VCaP (cell line): ENCODE data around the gene WNT6.

ENCODE experiments used
- H3K27ac ChIP-seq: fragments of 450-650 bp; 2 replicates; pipeline ENCODE4 v1.5.1; 2017
- CTCF ChIP-seq: fragments of 450-650 bp; conservative IDR thresholded peaks from 2 replicates; pipeline ENCODE4 v1.5.1; 2017; ENCODE audit warnings: mild to moderate bottlenecking, moderate library complexity

Gene WNT6

DNA sequence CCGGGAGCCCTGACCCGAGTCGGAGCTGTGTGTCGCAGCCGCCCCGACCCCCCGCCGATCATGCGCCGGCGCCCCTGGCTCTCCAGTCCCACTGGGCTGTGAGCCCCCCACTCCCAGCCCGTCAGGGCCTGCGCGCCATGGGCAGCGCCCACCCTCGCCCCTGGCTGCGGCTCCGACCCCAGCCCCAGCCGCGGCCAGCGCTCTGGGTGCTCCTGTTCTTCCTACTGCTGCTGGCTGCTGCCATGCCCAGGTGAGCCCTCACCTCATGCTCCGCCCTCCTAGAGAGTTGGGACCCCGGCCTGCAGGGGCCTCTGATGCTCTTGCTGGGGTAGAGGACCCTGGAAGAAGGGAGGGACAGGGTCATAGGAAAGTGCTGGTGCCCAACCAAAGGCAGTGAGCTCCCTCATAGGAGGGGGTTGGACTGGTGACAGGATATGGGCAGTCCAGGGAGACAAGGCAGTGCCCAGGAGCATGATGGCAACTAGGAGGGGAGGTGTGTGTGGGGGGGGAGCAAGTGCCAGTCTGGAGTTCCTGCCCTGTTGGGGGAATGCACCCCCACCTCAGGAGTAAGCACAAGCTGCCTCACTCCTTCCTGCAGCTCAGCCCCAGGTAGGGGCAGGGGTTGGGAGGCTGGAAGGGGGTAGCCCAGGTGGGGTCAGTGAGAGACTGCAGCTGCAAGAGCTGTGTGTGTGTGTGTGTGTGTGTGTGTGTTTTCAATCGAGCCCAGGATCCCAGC lies 21.4 kb downstream of the WNT6 start:
- H3K27ac ChIP-seq, result peak overlapping the region; percentile 29; the same call in 1 of the 2 replicates
- no peak for TF ChIP-seq CTCF

DNA sequence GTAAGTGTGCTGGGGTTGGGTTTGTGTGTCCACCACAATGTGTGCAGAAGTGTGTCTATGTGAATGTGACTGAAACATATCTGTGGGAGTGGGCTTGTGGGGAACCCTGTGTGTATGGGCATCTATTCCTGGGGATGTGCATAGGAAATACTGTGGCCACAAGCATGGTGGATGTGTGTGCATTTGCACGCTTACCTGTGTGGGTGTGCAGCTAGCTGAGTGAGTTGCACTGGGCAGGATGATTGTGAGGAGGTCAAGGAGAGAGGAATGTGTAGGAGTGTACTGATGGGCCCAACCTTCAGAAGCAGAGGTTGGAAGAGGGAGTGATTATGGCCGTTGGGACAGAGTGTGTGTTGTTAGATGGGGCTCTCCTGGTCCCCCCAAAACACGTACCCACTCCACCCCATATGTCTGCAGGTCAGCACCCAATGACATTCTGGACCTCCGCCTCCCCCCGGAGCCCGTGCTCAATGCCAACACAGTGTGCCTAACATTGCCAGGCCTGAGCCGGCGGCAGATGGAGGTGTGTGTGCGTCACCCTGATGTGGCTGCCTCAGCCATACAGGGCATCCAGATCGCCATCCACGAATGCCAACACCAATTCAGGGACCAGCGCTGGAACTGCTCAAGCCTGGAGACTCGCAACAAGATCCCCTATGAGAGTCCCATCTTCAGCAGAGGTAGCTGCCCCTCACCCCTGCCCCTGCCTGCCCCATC lies 22.3 kb downstream of the WNT6 start:
- H3K27ac ChIP-seq, result no peak overlapping the region

DNA sequence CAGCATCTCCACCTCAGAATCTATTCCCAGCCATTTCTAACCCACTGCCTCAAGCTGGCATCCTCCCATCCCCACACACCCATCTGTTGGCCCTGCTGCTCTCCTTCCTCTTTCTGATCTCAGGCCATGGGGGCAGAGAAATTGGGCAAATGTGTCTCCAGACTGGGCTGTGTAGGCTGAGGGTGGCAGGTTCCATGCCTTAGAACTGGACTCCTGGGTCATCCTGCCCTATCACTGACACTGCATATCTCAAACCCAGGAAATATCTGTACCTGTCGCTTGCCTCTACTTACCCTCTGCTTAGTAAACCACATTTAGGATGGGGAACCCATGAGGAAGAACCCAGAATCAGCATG lies 22.8 kb downstream of the WNT6 start:
- no peak for TF ChIP-seq CTCF

More for the DNA sequence above, 22.3 kb downstream of the WNT6 start:
- no peak for TF ChIP-seq CTCF

DNA sequence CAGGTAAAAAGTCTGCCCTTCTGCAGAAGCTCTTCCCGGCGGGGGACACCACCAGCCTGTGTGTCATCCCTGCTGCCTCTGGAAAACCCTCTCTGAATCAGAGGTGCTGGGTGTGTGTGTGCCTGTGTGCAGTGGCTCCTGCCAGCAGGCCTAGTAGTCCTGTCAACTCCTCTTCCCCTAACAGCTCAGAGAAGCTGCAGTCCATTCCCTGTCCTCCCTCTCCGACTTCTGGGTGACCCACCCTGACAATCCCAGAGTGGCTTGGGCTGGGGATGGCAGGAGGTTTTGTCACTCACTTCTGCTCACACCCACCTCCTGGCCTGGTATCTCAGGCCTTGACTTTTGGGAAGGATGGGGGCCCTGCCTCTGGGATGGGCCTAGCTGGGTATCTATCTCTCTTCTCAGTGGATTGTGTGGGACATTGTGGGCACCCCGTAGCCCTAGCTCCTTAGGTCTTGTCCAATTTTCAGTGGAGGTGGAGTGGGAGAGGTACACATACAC lies 23.3 kb downstream of the WNT6 start:
- H3K27ac ChIP-seq, result no peak overlapping the region
- TF ChIP-seq CTCF, result no peak

More for the DNA sequence above, 22.8 kb downstream of the WNT6 start:
- H3K27ac ChIP-seq, result no peak overlapping the region

DNA sequence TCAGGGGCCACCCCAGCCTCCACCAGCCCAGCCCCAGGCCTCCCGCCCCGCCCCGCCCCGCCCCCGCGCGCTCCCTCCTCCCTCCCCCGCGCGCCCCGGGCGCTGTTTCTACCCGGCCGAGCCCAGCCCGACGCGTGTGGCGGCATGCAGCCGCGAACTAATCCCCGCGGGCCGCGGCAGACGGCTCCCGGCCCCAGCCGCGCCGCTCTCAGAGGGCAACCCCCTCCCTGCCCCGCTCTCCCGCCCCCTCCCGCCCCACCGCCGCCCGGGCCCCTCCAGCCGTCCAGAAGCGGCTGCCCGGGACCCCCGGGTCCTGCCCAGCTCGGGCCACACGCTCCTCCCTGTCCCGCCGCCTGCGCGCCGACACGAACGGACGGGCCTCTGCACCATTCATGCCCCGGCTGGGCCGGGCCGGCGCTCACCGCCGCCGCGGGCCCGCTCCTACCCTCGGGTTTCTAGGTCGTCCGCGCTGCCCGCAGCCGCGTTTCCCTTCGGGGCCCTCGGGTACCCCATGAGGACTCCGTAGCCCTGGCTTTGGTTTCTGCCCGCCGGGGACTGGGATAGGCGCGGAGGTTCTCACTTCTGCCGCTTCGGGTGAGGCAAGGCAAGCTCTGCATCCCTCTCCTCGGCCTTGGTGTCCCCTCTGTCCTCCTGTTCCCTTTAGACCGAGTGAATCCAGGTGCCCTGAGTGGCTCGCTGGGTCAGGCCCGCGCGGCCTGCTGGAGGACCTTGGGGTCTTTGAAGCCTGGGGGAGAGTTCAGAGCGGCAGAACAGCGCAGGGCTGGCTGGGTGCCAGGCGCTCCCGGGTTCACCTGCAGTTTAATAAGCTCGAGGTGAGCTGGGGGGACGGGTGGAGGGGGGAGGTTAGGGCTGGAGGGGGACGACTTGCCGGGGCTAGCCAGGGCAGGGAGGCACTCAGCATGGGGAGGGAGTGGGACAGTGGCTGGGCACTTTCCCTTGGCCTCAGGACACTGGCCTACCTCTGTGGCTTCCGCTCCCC lies 24.2 kb downstream of the WNT6 start:
- no peak for TF ChIP-seq CTCF
- H3K27ac ChIP-seq, result no peak overlapping the region

DNA sequence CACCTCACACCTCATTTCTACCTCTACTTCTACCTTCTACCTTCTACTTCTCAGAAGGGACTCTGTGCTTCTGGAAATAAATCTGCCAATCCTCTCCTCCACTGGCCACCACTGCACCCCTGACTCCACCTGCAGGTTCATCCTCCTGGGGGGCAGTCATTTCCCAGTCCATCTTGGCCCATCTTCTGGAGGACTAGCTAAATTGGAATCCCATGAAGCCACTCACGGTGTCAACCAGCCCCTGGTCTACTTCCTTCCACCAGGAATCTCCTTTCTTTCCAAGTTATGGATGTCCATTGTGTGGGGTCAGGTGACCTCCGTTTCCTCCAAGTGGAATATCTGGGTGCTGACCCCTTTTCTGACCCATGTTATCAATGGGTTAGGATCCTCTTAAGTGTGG lies 24.9 kb downstream of the WNT6 start:
- no peak for TF ChIP-seq CTCF
- H3K27ac ChIP-seq, result no peak overlapping the region
